ENCODE results near the gene RNASE1.

- TF ChIP-seq POLR2A (IDR thresholded peaks at IDR 0.05; ENCODE audit: extremely low read depth, insufficient read length): no peak
- TF ChIP-seq, protein P1, sequence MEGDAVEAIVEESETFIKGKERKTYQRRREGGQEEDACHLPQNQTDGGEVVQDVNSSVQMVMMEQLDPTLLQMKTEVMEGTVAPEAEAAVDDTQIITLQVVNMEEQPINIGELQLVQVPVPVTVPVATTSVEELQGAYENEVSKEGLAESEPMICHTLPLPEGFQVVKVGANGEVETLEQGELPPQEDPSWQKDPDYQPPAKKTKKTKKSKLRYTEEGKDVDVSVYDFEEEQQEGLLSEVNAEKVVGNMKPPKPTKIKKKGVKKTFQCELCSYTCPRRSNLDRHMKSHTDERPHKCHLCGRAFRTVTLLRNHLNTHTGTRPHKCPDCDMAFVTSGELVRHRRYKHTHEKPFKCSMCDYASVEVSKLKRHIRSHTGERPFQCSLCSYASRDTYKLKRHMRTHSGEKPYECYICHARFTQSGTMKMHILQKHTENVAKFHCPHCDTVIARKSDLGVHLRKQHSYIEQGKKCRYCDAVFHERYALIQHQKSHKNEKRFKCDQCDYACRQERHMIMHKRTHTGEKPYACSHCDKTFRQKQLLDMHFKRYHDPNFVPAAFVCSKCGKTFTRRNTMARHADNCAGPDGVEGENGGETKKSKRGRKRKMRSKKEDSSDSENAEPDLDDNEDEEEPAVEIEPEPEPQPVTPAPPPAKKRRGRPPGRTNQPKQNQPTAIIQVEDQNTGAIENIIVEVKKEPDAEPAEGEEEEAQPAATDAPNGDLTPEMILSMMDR (IDR thresholded peaks at IDR 0.05; ENCODE audit: low read depth, low read length): no peak
Measured at GRCh38 chr14:20775043-20775442, 27.6 kb downstream of the RNASE1 start.

All from NB4 (cell line).